CMK (cell line): ENCODE measurements around the gene AKAP10.
"Not testable (repeated sequence)": the region's sequence is repeated elsewhere in the genome, so short reads cannot be mapped to it uniquely, and the experiment has no call there.

ENCODE experiments used
- DNase-seq: peaks from one replicate; pipeline ENCODE4 v3.0.0-alpha.2; 2010; ENCODE audit warnings: low read depth

Gene AKAP10

GRCh38 chr17:19915245-19915978 is 62.2 kb downstream of the AKAP10 start:
- DNase-seq: no peak

- DNase-seq: no peak
Measured at GRCh38 chr17:19911033-19911432, 66.6 kb downstream of the AKAP10 start.

GRCh38 chr17:19909139-19909538 is 68.5 kb downstream of the AKAP10 start:
- no peak for DNase-seq

GRCh38 chr17:19905502-19905901 is 72.1 kb downstream of the AKAP10 start:
- no peak for DNase-seq

GRCh38 chr17:19904924-19905323 is 72.7 kb downstream of the AKAP10 start:
- DNase-seq: no peak

GRCh38 chr17:19904412-19904811 is 73.2 kb downstream of the AKAP10 start:
- no peak for DNase-seq

- no peak for DNase-seq
Measured at GRCh38 chr17:19900809-19901208, 76.8 kb downstream of the AKAP10 start.

- no peak for DNase-seq
Measured at GRCh38 chr17:19897903-19898302, 79.7 kb downstream of the AKAP10 start.

GRCh38 chr17:19897090-19897837 is 80.4 kb downstream of the AKAP10 start:
- DNase-seq: no peak

- no peak for DNase-seq
Measured at GRCh38 chr17:19896679-19897078, 80.9 kb downstream of the AKAP10 start.

- DNase-seq: not testable (repeated sequence)
Measured at GRCh38 chr17:19890554-19890953, 87.1 kb downstream of the AKAP10 start.

GRCh38 chr17:19890001-19890400 is 87.6 kb downstream of the AKAP10 start:
- not testable (repeated sequence) for DNase-seq

GRCh38 chr17:19886116-19886515 is 91.5 kb downstream of the AKAP10 start:
- no peak for DNase-seq

- no peak for DNase-seq
Measured at GRCh38 chr17:19883537-19884215, 94.0 kb downstream of the AKAP10 start.

- no peak for DNase-seq
Measured at GRCh38 chr17:19880393-19880792, 97.2 kb downstream of the AKAP10 start.

GRCh38 chr17:19877364-19877945 is 100.2 kb downstream of the AKAP10 start:
- no peak for DNase-seq

GRCh38 chr17:19876529-19877161 is 101.0 kb downstream of the AKAP10 start:
- DNase-seq: peak; percentile 59

- DNase-seq: no peak
Measured at GRCh38 chr17:19874256-19874655, 103.4 kb downstream of the AKAP10 start.

GRCh38 chr17:19873346-19873745 is 104.3 kb downstream of the AKAP10 start:
- no peak for DNase-seq

GRCh38 chr17:19868079-19868395 is 109.6 kb downstream of the AKAP10 start:
- DNase-seq: no peak

- peak; percentile 39 for DNase-seq
Measured at GRCh38 chr17:19867329-19868078, 110.1 kb downstream of the AKAP10 start, which contains the start of gene ULK2. ULK2 (minus strand) TSS chr17:19867936; CDS start chr17:19867417, 519 bp downstream.

GRCh38 chr17:19867079-19867328 is 110.6 kb downstream of the AKAP10 start:
- DNase-seq: no peak
